NCI-H2196 (cell line): ENCODE results near the gene CDC42EP3.

Experiments used
- DNase-seq: peaks from one replicate; lab custom pipeline; 2025; ENCODE audit not compliant: unreplicated experiment; lab: John Stamatoyannopoulos, UW

Gene CDC42EP3, protein sequence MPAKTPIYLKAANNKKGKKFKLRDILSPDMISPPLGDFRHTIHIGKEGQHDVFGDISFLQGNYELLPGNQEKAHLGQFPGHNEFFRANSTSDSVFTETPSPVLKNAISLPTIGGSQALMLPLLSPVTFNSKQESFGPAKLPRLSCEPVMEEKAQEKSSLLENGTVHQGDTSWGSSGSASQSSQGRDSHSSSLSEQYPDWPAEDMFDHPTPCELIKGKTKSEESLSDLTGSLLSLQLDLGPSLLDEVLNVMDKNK

DNA sequence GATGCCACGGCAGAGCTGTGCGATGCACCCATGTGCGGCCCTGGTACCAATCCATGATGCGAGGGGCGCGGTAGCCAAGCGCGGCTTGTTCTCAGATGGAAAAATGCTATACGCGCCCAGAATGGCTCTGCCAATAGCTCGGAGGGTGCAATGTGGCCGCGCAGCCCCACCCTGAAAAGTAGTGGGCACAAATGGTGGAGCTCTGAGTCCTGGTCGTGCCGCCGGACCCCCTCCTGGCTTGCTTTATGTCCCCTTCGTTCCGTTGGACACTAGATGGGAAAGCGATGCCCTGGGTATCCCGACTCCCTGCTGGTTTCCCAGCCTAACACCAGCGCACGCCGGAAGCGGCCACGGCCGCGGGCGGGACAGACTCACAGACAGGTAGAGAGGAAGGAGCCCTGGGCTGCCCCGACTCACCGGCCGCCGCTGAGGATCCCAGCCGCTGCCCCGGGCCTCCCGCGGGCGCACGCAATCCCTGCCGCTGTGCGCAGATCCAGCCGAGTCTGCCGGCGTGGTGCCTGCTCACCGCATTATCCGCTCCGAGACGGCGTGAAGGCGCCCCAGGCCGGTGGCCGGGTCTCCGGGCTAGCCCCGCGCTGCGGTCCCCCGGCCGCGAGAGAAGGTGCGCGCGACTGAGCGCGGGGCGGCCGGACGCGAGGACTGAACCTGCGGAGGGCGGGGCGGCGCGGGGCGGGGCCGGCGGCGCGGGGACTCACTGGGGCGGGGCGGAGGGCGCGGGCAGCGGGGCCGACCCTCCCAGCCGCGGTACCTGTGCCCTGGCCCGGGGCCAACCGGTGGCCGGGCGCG is at the start of gene CDC42EP3:
Gene CDC42EP3, minus strand, starts transcription at position 634 of the 807 bp plus-strand sequence. CDS start 25,055 bp downstream, outside the sequence.
- peak; percentile 80 for DNase-seq

DNA sequence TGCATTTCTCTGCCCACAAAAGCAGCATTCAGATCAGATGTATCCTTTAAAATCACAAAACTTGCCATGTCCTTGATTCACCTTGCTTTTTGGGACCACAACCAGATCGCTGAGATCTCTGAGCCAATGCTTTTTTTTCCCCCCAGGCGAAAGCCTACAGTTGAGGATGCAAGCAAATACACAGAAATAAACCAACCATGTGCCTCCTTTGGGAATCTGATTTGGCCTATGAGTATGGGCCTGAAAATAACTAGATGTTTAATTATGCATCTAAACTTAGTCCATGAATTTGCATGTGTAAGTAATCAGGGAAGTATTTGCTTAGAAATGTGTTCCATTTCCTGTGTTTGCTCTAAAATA is 49.7 kb upstream of the CDC42EP3 start:
- no peak for DNase-seq

DNA sequence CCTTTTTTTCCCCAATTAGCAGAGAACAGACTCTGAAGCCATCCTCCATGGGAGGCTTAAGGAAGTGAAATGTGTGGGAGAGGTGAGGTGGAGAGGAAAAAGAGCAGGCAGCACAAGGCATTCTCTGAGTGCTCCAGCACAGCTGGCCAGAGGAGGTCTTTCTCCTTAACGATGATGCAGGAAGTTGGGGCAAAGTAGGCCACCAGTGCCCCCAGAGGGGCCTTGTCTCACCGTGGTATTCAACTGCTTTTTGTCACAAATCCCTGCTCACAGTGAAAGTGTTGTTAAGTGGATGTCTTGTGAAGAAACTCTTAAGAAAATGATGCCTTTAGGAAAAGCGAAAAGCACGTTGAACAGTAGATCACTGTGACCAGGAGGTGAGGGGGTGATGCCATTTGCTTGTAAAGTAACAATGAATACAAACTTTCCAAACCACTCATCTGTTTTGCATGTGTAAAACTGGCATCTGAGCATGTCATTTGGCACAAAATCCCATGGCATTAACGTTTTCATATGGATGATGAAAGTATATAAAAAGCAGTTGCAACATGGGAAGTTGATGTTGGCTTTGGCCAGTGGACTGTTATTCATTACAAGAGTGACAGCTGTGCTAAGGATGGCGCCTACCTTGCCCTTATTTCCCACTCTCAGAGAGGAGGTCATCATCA is 49.2 kb upstream of the CDC42EP3 start:
- DNase-seq: no peak

DNA sequence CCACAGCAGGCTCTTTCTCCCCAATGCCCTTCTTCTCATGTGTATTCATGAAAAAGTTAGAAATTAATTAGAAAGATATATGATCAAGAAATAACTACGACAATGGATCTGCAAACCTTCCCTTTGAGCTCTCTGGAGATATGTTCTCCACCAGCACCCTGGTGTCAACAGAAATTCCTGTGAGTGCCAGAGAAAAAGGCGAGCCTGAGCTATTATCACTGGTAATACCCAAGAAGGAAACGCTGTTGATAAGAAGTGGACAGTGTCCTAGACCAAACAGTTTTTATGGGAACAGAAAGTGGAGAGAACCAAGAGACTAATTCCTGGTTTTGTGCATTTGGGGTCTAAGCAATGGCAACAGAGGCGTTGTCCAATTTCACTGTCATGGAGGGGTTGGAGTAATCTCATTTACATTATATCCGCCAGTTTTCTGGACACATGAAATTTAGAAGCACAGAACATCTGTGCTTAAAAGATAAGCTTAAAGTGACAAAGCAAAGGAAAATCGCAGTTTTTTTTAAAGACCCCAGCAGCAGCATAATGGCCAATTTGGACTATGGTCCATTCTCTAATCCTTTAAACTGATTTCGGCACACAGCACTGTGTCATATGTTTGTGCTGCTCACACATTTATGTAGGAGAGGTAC is 47.2 kb upstream of the CDC42EP3 start:
- DNase-seq: no peak

DNA sequence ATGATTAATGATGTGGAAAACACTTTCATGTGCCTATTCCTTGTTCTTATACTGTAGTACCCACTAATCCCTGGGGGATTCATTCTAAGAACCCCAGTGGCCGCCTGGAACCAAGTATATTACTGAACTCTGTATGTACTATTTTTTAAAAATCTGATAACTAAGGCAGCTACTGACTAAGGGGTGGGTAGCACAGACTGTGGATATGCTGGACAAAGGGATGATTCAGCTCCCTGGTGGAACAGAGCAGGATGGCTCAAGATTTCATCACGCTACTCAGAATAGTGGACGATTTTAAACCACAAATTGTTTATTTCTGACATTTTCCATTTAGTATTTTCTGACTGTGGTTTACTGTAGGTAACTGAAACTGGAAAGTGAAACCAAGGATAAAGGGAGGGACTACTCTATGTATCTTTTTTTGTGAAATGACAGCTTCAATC is 41.8 kb upstream of the CDC42EP3 start:
- no peak for DNase-seq

DNA sequence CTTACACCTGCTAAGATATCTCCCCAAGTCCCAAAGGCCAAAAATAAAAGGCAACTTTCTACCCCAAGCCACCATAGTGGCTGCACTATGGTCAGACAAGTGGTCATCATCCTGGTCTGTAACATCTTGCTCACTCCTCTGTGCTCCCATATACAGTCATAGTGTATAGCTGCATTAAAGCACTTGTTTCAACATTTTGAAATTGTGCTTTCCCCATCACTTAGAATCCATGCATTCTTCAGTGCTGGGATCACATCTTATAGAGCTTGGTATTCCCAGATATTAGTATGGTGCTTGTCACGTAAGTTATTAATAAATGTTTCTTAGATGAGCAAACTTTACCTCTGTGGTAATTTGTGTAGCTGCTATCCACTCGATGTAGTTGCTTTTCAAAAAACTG is 40.4 kb upstream of the CDC42EP3 start:
- DNase-seq: no peak

DNA sequence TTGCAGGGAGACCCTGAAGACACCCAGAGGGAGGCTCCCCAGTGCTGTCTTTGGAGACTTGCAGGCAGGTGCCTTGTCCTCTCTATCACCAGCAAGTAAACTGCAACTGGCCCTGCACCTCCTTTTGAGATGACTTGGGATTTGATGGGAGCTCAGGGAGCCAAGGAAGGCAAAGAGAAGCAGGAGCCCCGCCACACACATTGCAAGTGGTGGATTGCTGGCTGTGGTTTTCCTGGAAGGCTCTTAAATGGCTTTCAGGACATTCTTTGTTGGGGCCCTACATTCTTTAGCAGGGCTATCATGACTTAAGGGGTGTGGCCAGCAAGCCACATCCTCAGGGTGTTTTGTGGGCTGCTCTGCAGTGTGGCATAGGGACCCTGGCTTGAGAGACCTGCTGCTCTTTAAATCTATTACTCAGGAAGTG is 39.9 kb upstream of the CDC42EP3 start:
- DNase-seq: no peak

DNA sequence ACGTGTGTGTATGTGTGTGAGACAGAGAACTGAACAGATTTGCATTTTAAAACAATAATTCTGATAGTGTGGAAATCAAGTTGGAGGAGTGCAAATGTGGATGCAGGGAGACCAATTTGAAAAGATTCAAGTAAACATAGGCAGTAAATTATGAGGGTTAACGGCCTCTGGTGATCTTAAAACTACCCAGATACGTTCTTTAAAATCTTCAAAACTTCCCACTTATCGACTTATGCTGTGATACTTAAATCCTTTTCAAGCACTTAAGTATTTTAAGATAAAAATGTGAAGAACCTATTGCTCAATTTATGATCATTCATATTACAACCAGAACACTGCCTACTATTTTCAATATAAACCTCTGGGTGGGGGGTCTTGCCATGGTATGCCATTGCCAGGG is 37.7 kb upstream of the CDC42EP3 start:
- DNase-seq: no peak

DNA sequence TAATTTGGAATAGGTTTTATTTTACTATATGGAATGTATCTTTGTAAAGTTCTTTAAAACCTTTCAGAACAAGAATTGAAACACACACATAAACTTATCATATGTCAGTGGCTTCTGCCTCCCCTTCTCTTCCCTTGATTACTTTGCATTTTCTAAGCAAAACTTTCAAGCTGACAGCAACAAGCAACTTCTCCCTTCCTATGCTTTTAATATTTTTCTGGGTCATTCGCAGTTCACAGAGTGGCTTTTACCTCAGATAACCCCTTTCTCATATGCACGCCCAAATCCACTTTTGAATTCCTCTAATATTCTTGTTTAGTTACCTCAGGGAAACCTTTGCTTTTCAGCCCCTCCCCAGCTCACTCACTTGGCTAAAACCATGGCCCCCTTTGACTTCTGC is 36.7 kb upstream of the CDC42EP3 start:
- no peak for DNase-seq

DNA sequence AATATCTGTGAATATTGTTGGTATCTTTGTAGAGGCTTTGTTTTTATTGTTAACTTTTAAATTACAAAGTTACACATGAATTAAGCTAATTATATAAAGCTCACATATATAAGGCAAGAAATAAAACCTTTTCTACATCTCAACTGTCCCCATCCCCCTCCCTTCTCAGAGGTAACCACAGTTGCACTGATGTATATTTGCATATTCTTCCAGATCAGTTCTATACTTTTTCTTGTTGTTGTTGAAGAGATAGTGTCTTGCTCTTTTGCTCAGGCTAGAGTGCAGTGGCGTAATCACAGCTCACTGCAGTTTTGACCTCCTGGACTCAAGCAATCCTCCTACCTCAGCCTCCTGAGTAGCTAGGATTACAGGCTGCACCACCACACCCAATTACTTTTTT is 36.0 kb upstream of the CDC42EP3 start:
- no peak for DNase-seq

DNA sequence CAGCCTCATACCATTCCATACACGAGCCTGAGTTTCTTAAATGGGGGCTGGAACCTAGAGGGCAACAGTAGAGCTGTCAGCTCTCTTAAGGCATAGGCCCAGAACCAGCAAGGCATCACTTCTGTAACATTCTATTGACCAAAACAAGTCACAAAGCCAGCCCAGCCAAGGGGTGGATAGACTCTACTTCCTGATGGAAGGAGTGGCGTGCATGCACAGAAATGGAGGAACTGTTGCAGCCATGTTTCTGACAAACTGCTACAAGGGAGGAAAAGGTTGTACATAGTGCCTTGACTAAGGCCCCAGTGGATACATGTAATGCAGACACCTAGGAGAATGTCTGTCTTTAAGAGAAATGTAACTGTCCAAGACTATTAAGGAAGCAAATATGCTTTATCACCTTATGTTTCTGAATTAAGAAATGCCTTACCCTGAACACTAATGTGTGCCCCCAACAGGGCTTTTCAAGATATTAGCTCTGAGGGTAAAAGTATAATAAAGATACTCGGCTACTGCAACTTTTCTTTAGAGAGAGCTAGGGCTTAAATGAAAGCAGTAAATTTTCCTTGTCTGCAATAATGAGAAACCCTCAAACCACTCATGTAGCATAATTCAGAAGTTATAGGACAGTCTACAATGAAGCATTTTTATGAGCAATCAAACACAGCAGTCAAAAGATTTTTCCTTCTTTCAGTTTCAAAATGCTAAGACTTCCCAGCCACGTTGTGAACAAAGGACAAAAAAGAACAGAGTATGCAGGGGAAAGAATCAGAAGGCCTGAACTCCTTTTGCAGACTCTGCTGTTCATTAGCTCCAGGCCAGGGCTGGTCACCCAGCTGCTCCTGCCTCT is 35.1 kb upstream of the CDC42EP3 start:
- DNase-seq: no peak

DNA sequence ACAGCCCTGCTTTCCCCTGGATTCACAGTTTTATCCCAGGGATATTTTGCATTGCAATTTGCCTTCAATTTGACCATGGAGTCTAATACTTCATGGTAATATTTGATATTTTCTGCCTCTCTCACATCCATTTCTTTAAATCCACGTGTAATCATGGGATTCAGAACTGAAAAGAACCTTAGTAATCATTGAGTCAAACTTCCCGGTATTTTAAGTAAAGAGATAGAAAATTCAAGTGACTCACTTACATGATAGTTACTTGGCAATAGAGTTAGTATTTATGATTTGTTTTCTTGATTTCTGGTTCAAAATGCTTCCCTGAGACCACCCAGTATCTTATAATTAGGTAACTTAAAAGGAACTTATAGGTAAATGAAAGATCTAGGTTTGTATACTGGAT is 33.7 kb upstream of the CDC42EP3 start:
- no peak for DNase-seq

DNA sequence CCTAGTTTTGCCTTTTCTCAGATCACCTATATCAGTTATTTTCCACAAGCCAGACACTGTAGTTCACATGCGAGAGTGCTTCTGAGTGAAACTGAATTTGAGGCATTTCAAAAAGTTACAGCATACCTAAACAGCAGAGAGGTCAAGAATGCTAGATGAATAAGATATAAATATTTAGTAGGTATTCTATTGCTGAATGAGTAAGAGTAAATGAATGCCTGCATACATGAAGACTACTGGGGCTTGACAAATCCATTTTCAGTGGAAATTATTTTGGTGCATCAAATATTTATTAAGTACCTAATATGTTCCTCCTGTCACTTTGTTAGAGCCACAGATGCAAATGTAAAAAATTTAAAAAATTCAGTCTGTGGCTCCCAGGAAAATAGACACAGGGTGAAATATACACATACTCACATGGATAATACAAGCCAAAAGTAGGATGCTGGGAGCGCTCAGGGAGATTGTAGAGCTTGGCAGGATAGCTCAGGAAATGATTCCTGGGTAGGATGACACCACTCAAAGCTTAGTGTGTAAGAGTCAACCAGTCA is 27.6 kb upstream of the CDC42EP3 start:
- no peak for DNase-seq

DNA sequence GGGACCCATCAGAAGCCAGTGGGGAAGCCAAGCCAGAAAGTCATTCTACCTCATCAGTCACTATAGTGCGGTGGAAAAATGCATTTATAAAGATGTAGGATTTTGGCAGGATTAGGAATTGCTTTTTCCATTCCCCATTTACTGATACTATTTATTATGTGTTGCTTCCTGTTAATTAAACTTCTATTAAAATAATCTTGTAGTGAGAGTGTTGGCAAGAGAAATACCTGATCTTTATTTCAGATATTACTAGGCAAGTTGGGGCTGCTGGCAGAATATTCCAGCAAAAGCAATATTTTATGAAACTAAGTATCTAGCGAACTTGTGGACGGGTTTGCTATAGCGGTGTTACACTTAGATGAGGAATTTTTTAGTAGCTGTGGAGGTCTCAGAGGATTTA is 23.9 kb upstream of the CDC42EP3 start:
- DNase-seq: no peak

DNA sequence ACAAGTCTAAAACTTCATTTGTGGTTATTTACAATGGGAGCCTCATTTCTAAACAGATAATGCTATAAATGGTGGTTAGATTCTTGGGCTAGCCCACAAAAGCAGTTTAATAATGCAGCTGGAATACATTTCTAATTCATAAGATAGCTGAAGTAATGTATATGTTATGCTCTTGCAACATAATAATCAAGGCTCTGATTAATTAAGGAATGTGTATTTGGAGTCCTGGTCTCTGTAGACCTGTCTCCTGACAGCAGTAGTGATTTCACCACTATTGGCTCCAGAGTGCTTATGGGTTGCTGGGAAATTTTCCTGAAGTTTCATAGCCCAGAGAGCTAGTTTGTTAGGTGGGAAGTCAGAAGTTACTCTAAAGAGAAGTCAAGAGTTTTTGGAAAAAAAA is 21.3 kb upstream of the CDC42EP3 start:
- no peak for DNase-seq

DNA sequence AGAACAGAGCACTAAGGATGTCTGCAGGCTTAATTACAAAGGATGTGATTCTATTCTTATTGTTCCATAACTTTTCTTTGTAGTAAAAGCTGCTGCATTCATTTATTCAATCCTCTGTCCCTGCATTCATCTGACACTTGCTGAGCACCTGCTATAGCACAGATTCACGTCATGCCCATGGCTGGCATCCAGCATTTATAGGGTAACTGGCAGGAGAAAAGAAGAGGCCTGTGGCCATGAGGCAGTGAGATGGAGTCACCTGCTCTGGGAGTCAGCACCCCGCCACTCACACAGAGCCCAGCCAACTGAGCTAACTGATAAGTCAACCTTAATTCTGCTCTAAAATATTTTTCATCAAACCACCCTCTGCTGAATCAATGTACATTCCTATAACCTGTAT is 18.3 kb upstream of the CDC42EP3 start:
- peak; percentile 57 for DNase-seq

DNA sequence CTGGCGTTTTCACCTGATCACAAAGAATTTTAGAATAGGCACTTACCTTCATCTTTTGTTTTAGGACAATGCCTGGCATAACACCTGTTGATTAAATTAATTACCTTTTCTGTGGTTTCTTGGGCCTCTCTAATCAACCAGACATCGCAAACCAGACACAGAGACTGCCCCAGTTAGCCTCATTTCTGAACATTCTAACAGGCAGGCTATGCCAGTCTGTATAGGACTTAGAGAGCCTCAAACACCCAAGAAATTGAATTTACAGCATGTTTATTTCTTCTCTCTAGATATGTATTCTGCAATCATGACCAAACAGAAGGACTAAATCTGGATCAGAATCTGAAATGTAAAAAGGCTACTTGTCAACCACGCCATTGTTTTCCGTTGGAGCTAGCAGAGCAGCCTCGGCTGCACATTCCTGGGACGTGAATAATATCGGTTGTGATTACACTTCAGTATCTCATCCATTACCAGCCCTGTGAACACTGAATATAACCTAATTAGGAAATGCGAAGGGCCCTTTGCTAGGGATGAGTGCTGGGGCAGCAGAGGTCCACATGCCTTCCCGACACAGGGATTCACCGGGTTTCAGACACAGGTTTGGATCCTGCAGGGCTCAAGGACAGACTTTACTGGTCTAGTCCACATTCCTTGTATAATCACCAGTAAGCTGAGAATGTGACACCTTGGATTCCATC is 17.5 kb upstream of the CDC42EP3 start:
- DNase-seq: peak; percentile 49

DNA sequence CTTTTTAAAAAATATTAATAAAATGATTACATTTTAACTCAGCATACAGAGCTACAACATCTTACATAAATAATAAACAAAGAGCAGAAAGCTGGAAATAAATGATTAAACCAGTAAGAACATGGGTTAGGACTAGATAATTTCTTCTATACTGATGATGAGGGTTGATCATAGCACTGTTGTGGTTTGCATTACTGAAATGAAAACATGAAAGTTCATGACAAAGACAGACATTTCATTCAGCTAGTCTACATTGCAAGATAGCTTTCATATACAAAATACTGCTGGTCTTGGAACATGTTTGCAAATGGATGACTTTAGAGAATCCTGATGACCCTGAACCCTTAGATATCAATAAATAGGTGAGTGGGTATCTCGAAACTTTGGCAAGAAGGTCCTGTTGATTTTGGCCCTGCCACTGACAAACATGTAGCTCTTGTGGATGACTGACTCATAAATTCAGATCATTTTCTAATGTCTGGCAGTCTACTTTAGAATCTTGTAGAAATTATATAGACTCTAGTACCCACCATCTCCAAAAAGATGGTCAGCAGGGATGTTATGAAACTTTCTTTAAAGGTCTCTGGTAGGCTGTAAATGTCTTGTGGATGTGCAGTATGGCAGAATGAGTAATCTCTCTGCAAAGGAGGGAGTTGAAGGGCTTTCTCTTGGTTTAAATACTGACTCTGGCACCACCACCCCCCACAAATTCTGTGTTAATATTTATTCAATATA is 15.5 kb upstream of the CDC42EP3 start:
- DNase-seq: no peak

DNA sequence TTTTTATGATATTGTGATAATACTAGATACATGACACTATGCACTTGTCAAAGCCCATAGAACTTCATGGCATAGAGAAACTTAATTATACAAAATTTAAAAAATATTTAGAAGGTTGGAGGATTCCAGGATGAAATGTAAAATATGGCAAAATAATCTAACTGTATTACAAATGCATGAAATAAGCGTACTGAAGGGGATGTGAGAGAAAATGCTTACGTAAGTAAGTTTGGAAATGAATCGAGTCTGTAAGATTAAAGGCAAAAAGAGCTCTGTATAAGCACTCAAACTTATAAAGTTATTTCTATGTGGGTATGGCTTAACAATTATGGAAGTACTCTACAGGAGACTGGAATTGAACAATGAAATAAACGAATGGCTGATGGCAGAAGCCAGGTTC is 13.4 kb upstream of the CDC42EP3 start:
- DNase-seq: no peak
